ENCODE results near the gene SDCBP2. TPM values are rescaled to one million over a fixed set of nuclear protein-coding genes. Genes with fewer than 3 reads are reported as not detected.

SDCBP2 gene
- total and polyA plus RNA-seq, 2 of the 13 experiments (the other 11 are each of a cell fraction or from before 2014, with no cell fraction given): 1.2 to 2.4 TPM

DNA sequence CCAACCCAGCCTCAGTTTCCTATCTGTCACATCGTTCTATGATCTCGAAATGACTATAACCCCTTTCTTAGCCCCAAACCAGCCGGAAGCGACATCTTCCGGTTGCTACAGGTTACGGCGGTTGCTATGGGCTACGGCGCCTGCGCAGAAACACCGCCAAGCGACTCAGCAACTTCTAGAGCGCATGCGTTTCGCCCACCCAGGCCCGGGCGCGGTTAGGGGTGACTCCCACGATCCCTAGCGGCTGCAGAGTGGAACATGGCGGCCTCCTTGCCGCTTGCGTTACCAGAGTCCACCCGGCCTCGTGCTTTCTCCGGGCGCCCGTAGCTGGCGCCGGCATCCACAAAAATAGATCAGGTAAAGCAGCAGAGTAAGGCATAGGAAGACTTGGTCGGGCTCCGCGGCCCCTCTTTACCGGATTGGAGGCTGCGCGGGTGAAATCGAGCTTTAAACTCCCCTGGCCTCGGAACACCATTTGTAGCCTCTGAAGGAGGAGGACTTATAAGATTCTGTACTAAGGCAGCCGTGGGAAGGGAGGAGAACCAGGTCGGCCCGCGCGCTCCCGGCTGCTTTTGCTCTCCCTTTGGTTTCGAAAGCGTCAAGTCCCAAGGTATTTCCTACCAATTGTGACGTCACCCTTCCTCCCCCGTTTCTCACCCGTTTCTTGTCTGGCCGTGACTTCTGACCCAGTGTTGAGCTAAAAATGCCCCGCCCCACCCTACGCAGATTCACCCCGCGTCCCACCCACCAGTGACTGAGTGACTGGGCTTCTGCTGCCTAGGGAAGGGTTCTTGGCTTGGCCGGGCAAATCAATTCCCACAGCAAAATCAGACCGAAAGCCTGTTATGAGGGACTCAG, 3.5 kb downstream of the SDCBP2 start (continued):
- TF ChIP-seq PCBP2 (optimal IDR thresholded peaks at IDR 0.05; ENCODE audit: low read depth, low read length, poor library complexity, severe bottlenecking) (no peak), THRA (CRISPR knock-in tag; IDR thresholded peaks at IDR 0.05; ENCODE audit: borderline replicate concordance) (peak; percentile 53), ZFP41 (CRISPR knock-in tag; IDR thresholded peaks at IDR 0.05; ENCODE audit: borderline replicate concordance) (peak; percentile 24; the same call in 1 of the 2 replicates), ZFY (CRISPR knock-in tag; IDR thresholded peaks at IDR 0.05) (peak; percentile 95), RBM22 (optimal IDR thresholded peaks at IDR 0.05; ENCODE audit: low read length) (peak; percentile 100), ATRX (CRISPR knock-in tag; IDR thresholded peaks at IDR 0.05; ENCODE audit: borderline replicate concordance) (peak; percentile 76), ZNF280D (CRISPR knock-in tag; IDR thresholded peaks at IDR 0.05) (peak; percentile 91), ATF2 (CRISPR knock-in tag; IDR thresholded peaks at IDR 0.05) (peak; percentile 78), RFX1 (IDR thresholded peaks at IDR 0.05) (peak; percentile 100), STAT5B (CRISPR knock-in tag; IDR thresholded peaks at IDR 0.05) (peak; percentile 89; the same call in 1 of the 2 replicates), RERE (CRISPR knock-in tag; IDR thresholded peaks at IDR 0.05; ENCODE audit: low read depth) (peak; percentile 76; the same call in 1 of the 2 replicates), NR2C2 (CRISPR knock-in tag; IDR thresholded peaks at IDR 0.05; ENCODE audit: borderline replicate concordance) (peak; percentile 94), ZNF33B (CRISPR knock-in tag; IDR thresholded peaks at IDR 0.05) (peak; percentile 91; the same call in 1 of the 2 replicates), TFDP1 (CRISPR knock-in tag; IDR thresholded peaks at IDR 0.05; ENCODE audit: borderline replicate concordance) (peak; percentile 78; the same call in 1 of the 2 replicates)
